ENCODE results near the gene PDCD6IP.

Gene PDCD6IP

GRCh38 chr3:33883538-33883950, 85.1 kb downstream of the PDCD6IP start:
- no peaks in the 10 kb centered on the region for H3K36me3 ChIP-seq (ENCODE audit: insufficient read depth, low read length)
- no peaks in the 10 kb centered on the region for H3K27me3 ChIP-seq (ENCODE audit: control insufficient read depth in 1 of 2, insufficient read depth in 2 of 2, low read length in 2 of 2)
- peaks cover 9% of the 10 kb centered on the region for H3K4me1 ChIP-seq (ENCODE audit: insufficient read depth, low read length)
- H3K9ac ChIP-seq (ENCODE audit: low read length) = no peak overlapping the region
- no peaks in the 10 kb centered on the region for H3K9me3 ChIP-seq (ENCODE audit: low read length)
- H3K27ac ChIP-seq (ENCODE audit: low read depth, low read length) = no peak overlapping the region
- peak overlapping the region in 1 of 2 donors; percentile 30 for H3K4me3 ChIP-seq (ENCODE audit: low read depth in 1 of 2, low read length in 2 of 2)

- H3K27ac ChIP-seq (ENCODE audit: low read depth, low read length) = no peak overlapping the region
- no peaks in the 10 kb centered on the region for H3K27me3 ChIP-seq (ENCODE audit: control insufficient read depth in 1 of 2, insufficient read depth in 2 of 2, low read length in 2 of 2)
- H3K4me3 ChIP-seq (ENCODE audit: low read depth in 1 of 2, low read length in 2 of 2) = peak overlapping the region in 1 of 2 donors; percentile 30
- no peaks in the 10 kb centered on the region for H3K36me3 ChIP-seq (ENCODE audit: insufficient read depth, low read length)
- H3K9ac ChIP-seq (ENCODE audit: low read length) = no peak overlapping the region
- H3K4me1 ChIP-seq (ENCODE audit: insufficient read depth, low read length) = peaks cover 9% of the 10 kb centered on the region
- no peaks in the 10 kb centered on the region for H3K9me3 ChIP-seq (ENCODE audit: low read length)
These were observed 85.6 kb downstream of the PDCD6IP start for GRCh38 chr3:33883951-33884561.

- H3K27me3 ChIP-seq (ENCODE audit: control insufficient read depth in 1 of 2, insufficient read depth in 2 of 2, low read length in 2 of 2) = no peaks in the 10 kb centered on the region
- H3K9ac ChIP-seq (ENCODE audit: low read length) = no peak overlapping the region
- H3K4me3 ChIP-seq (ENCODE audit: low read depth in 1 of 2, low read length in 2 of 2) = no peak overlapping the region
- no peaks in the 10 kb centered on the region for H3K9me3 ChIP-seq (ENCODE audit: low read length)
- H3K27ac ChIP-seq (ENCODE audit: low read depth, low read length) = no peak overlapping the region
- peaks cover 9% of the 10 kb centered on the region for H3K4me1 ChIP-seq (ENCODE audit: insufficient read depth, low read length)
- no peaks in the 10 kb centered on the region for H3K36me3 ChIP-seq (ENCODE audit: insufficient read depth, low read length)
These were observed 86.3 kb downstream of the PDCD6IP start for GRCh38 chr3:33884701-33885100.

- Histone ChIP-seq H3K27ac (ENCODE audit: low read depth, low read length) (no peak overlapping the region), H3K27me3 (ENCODE audit: control insufficient read depth in 1 of 2, insufficient read depth in 2 of 2, low read length in 2 of 2) (no peaks in the 10 kb centered on the region), H3K36me3 (ENCODE audit: insufficient read depth, low read length) (no peaks in the 10 kb centered on the region), H3K9ac (ENCODE audit: low read length) (no peak overlapping the region), H3K4me3 (ENCODE audit: low read depth in 1 of 2, low read length in 2 of 2) (no peak overlapping the region), H3K9me3 (ENCODE audit: low read length) (no peaks in the 10 kb centered on the region), H3K4me1 (ENCODE audit: insufficient read depth, low read length) (peaks cover 9% of the 10 kb centered on the region)
These were observed 87.1 kb downstream of the PDCD6IP start for GRCh38 chr3:33885496-33885895.

- H3K4me3 ChIP-seq (ENCODE audit: low read depth in 1 of 2, low read length in 2 of 2) = no peak overlapping the region
- no peaks in the 10 kb centered on the region for H3K36me3 ChIP-seq (ENCODE audit: insufficient read depth, low read length)
- H3K27ac ChIP-seq (ENCODE audit: low read depth, low read length) = no peak overlapping the region
- H3K9ac ChIP-seq (ENCODE audit: low read length) = no peak overlapping the region
- no peaks in the 10 kb centered on the region for H3K9me3 ChIP-seq (ENCODE audit: low read length)
- H3K27me3 ChIP-seq (ENCODE audit: control insufficient read depth in 1 of 2, insufficient read depth in 2 of 2, low read length in 2 of 2) = no peaks in the 10 kb centered on the region
- peaks cover 9% of the 10 kb centered on the region for H3K4me1 ChIP-seq (ENCODE audit: insufficient read depth, low read length)
These were observed 87.6 kb downstream of the PDCD6IP start for GRCh38 chr3:33886015-33886414.

- Histone ChIP-seq H3K36me3 (ENCODE audit: insufficient read depth, low read length) (no peaks in the 10 kb centered on the region), H3K4me3 (ENCODE audit: low read depth in 1 of 2, low read length in 2 of 2) (no peak overlapping the region), H3K27ac (ENCODE audit: low read depth, low read length) (no peak overlapping the region), H3K27me3 (ENCODE audit: control insufficient read depth in 1 of 2, insufficient read depth in 2 of 2, low read length in 2 of 2) (no peaks in the 10 kb centered on the region), H3K4me1 (ENCODE audit: insufficient read depth, low read length) (peaks cover 9% of the 10 kb centered on the region), H3K9me3 (ENCODE audit: low read length) (no peaks in the 10 kb centered on the region), H3K9ac (ENCODE audit: low read length) (no peak overlapping the region)
These were observed 89.0 kb downstream of the PDCD6IP start for GRCh38 chr3:33887478-33887877.

- no peaks in the 10 kb centered on the region for H3K4me1 ChIP-seq (ENCODE audit: insufficient read depth, low read length)
- H3K36me3 ChIP-seq (ENCODE audit: insufficient read depth, low read length) = no peaks in the 10 kb centered on the region
- no peak overlapping the region for H3K4me3 ChIP-seq (ENCODE audit: low read depth in 1 of 2, low read length in 2 of 2)
- H3K27me3 ChIP-seq (ENCODE audit: control insufficient read depth in 1 of 2, insufficient read depth in 2 of 2, low read length in 2 of 2) = no peaks in the 10 kb centered on the region
- no peaks in the 10 kb centered on the region for H3K9me3 ChIP-seq (ENCODE audit: low read length)
- no peak overlapping the region for H3K9ac ChIP-seq (ENCODE audit: low read length)
- H3K27ac ChIP-seq (ENCODE audit: low read depth, low read length) = no peak overlapping the region
These were observed 91.1 kb downstream of the PDCD6IP start for GRCh38 chr3:33889394-33890039.

- no peaks in the 10 kb centered on the region for H3K27me3 ChIP-seq (ENCODE audit: control insufficient read depth in 1 of 2, insufficient read depth in 2 of 2, low read length in 2 of 2)
- no peaks in the 10 kb centered on the region for H3K36me3 ChIP-seq (ENCODE audit: insufficient read depth, low read length)
- H3K4me1 ChIP-seq (ENCODE audit: insufficient read depth, low read length) = no peaks in the 10 kb centered on the region
- H3K27ac ChIP-seq (ENCODE audit: low read depth, low read length) = no peak overlapping the region
- H3K9ac ChIP-seq (ENCODE audit: low read length) = no peak overlapping the region
- H3K4me3 ChIP-seq (ENCODE audit: low read depth in 1 of 2, low read length in 2 of 2) = no peak overlapping the region
- no peaks in the 10 kb centered on the region for H3K9me3 ChIP-seq (ENCODE audit: low read length)
These were observed 94.2 kb downstream of the PDCD6IP start for GRCh38 chr3:33892655-33893054.

GRCh38 chr3:33895658-33896057, 97.2 kb downstream of the PDCD6IP start:
- Histone ChIP-seq H3K4me3 (ENCODE audit: low read depth in 1 of 2, low read length in 2 of 2) (no peak overlapping the region), H3K27ac (ENCODE audit: low read depth, low read length) (no peak overlapping the region), H3K9me3 (ENCODE audit: low read length) (no peaks in the 10 kb centered on the region), H3K27me3 (ENCODE audit: control insufficient read depth in 1 of 2, insufficient read depth in 2 of 2, low read length in 2 of 2) (no peaks in the 10 kb centered on the region), H3K9ac (ENCODE audit: low read length) (no peak overlapping the region), H3K36me3 (ENCODE audit: insufficient read depth, low read length) (no peaks in the 10 kb centered on the region), H3K4me1 (ENCODE audit: insufficient read depth, low read length) (no peaks in the 10 kb centered on the region)

- Histone ChIP-seq H3K36me3 (ENCODE audit: insufficient read depth, low read length) (no peaks in the 10 kb centered on the region), H3K4me1 (ENCODE audit: insufficient read depth, low read length) (no peaks in the 10 kb centered on the region), H3K27ac (ENCODE audit: low read depth, low read length) (no peak overlapping the region), H3K27me3 (ENCODE audit: control insufficient read depth in 1 of 2, insufficient read depth in 2 of 2, low read length in 2 of 2) (no peaks in the 10 kb centered on the region), H3K4me3 (ENCODE audit: low read depth in 1 of 2, low read length in 2 of 2) (no peak overlapping the region), H3K9me3 (ENCODE audit: low read length) (no peaks in the 10 kb centered on the region), H3K9ac (ENCODE audit: low read length) (no peak overlapping the region)
These were observed 98.9 kb downstream of the PDCD6IP start for GRCh38 chr3:33897306-33897705.

GRCh38 chr3:33898901-33899300, 100.5 kb downstream of the PDCD6IP start:
- Histone ChIP-seq H3K36me3 (ENCODE audit: insufficient read depth, low read length) (no peaks in the 10 kb centered on the region), H3K9ac (ENCODE audit: low read length) (no peak overlapping the region), H3K4me1 (ENCODE audit: insufficient read depth, low read length) (no peaks in the 10 kb centered on the region), H3K9me3 (ENCODE audit: low read length) (no peaks in the 10 kb centered on the region), H3K27ac (ENCODE audit: low read depth, low read length) (no peak overlapping the region), H3K4me3 (ENCODE audit: low read depth in 1 of 2, low read length in 2 of 2) (no peak overlapping the region), H3K27me3 (ENCODE audit: control insufficient read depth in 1 of 2, insufficient read depth in 2 of 2, low read length in 2 of 2) (no peaks in the 10 kb centered on the region)

- Histone ChIP-seq H3K27me3 (ENCODE audit: control insufficient read depth in 1 of 2, insufficient read depth in 2 of 2, low read length in 2 of 2) (no peaks in the 10 kb centered on the region), H3K36me3 (ENCODE audit: insufficient read depth, low read length) (no peaks in the 10 kb centered on the region), H3K4me3 (ENCODE audit: low read depth in 1 of 2, low read length in 2 of 2) (no peak overlapping the region), H3K27ac (ENCODE audit: low read depth, low read length) (no peak overlapping the region), H3K9ac (ENCODE audit: low read length) (no peak overlapping the region), H3K4me1 (ENCODE audit: insufficient read depth, low read length) (no peaks in the 10 kb centered on the region), H3K9me3 (ENCODE audit: low read length) (no peaks in the 10 kb centered on the region)
These were observed 102.0 kb downstream of the PDCD6IP start for GRCh38 chr3:33900440-33900808.
